Measurements from ENCODE around the gene CCL13. TPM values are rescaled to one million over a fixed set of nuclear protein-coding genes. Genes with fewer than 3 reads are reported as not detected.

The CCL13 gene
- total and polyA plus RNA-seq, 2 of the 8 experiments (the other 6 are each of a cell fraction or from before 2014, with no cell fraction given): not detected

DNA sequence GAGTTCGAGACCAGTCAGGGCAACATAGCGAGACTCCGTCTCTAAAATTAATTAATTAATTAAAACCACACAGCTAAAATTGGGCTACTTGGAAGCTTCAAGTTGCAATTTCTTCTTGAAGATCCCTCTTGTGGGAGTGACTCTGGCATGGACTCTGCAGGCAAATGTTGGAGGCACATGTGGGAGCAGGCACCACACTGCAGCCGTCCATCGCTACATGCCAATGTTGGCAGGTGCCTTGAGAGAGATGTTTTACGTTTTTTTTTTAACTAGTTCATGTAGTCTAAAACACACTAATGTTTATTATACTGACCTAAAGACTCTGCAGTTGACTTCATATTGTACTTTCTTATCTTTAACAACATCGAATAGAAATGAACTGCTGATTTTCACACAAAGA is 45.0 kb upstream of the CCL13 start (continued):
- TF ChIP-seq POLR2AphosphoS5 (IDR thresholded peaks at IDR 0.05; ENCODE audit: low read depth, low read length): no peak
- TF ChIP-seq, protein P1, sequence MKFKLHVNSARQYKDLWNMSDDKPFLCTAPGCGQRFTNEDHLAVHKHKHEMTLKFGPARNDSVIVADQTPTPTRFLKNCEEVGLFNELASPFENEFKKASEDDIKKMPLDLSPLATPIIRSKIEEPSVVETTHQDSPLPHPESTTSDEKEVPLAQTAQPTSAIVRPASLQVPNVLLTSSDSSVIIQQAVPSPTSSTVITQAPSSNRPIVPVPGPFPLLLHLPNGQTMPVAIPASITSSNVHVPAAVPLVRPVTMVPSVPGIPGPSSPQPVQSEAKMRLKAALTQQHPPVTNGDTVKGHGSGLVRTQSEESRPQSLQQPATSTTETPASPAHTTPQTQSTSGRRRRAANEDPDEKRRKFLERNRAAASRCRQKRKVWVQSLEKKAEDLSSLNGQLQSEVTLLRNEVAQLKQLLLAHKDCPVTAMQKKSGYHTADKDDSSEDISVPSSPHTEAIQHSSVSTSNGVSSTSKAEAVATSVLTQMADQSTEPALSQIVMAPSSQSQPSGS (IDR thresholded peaks at IDR 0.05; ENCODE audit: low read length): no peak
- TF ChIP-seq BRCA1 (IDR thresholded peaks at IDR 0.05; ENCODE audit: low read depth, low read length): no peak
- TF ChIP-seq SIX5 (IDR thresholded peaks at IDR 0.05; ENCODE audit: low read depth, low read length): no peak
- TF ChIP-seq POU5F1 (IDR thresholded peaks at IDR 0.05; ENCODE audit: low read depth, low read length): no peak
- no peak for TF ChIP-seq SIRT6 (IDR thresholded peaks at IDR 0.05; ENCODE audit: low read length)
